ENCODE measurements around the gene DEUP1.
"Not testable (repeated sequence)": the region's sequence is repeated elsewhere in the genome, so short reads cannot be mapped to it uniquely, and the experiment has no call there.

DEUP1 gene

GRCh38 chr11:93361435-93361834 is 30.9 kb downstream of the DEUP1 start:
- DNase-seq, result no peak

GRCh38 chr11:93368022-93368421 is 37.5 kb downstream of the DEUP1 start:
- DNase-seq, result no peak

- no peak for DNase-seq
These were observed 39.7 kb downstream of the DEUP1 start for GRCh38 chr11:93370260-93370659.

- DNase-seq, result no peak
These were observed 59.2 kb downstream of the DEUP1 start for GRCh38 chr11:93389737-93390136.

GRCh38 chr11:93392867-93393266 is 62.3 kb downstream of the DEUP1 start:
- no peak for DNase-seq

- no peak for DNase-seq
These were observed 62.8 kb downstream of the DEUP1 start for GRCh38 chr11:93393386-93393785.

GRCh38 chr11:93394488-93394887 is 63.9 kb downstream of the DEUP1 start:
- DNase-seq, result no peak

GRCh38 chr11:93396316-93396715 is 65.8 kb downstream of the DEUP1 start:
- no peak for DNase-seq

GRCh38 chr11:93403930-93404329 is 73.4 kb downstream of the DEUP1 start:
- DNase-seq, result no peak

GRCh38 chr11:93407777-93408401 is 77.3 kb downstream of the DEUP1 start:
- no peak for DNase-seq

GRCh38 chr11:93410441-93410840 is 79.9 kb downstream of the DEUP1 start:
- no peak for DNase-seq

- no peak for DNase-seq
These were observed 81.2 kb downstream of the DEUP1 start for GRCh38 chr11:93411705-93412104.

- no peak for DNase-seq
These were observed 101.7 kb downstream of the DEUP1 start for GRCh38 chr11:93432247-93432646.

GRCh38 chr11:93443232-93443631 is 112.7 kb downstream of the DEUP1 start:
- DNase-seq, result not testable (repeated sequence)

GRCh38 chr11:93444617-93445073 is 114.1 kb downstream of the DEUP1 start:
- DNase-seq, result peak; percentile 17

GRCh38 chr11:93458286-93458685 is 127.7 kb downstream of the DEUP1 start:
- DNase-seq, result no peak

- not testable (repeated sequence) for DNase-seq
These were observed 133.1 kb downstream of the DEUP1 start for GRCh38 chr11:93463666-93464065.

- no peak for DNase-seq
These were observed 134.5 kb downstream of the DEUP1 start for GRCh38 chr11:93464927-93465540.

GRCh38 chr11:93467054-93467453 is 136.5 kb downstream of the DEUP1 start:
- DNase-seq, result no peak

GRCh38 chr11:93468290-93468689 is 137.7 kb downstream of the DEUP1 start:
- no peak for DNase-seq

- no peak for DNase-seq
These were observed 143.6 kb downstream of the DEUP1 start for GRCh38 chr11:93474123-93474522.

- DNase-seq, result no peak
These were observed 146.3 kb downstream of the DEUP1 start for GRCh38 chr11:93476796-93477195.

- no peak for DNase-seq
These were observed 147.2 kb downstream of the DEUP1 start for GRCh38 chr11:93477684-93478234.

GRCh38 chr11:93478841-93479240 is 148.3 kb downstream of the DEUP1 start:
- DNase-seq, result no peak

GRCh38 chr11:93480256-93480655 is 149.7 kb downstream of the DEUP1 start:
- DNase-seq, result no peak

Measured in stimulated activated CD4-positive, alpha-beta T cell treated with anti-CD3 and anti-CD28 coated beads, Interleukin-1b, Interleukin-23, amount 100 ng/mL, for 48 hours (primary cell).